HG02943 (cell line): Measurements from ENCODE around the gene HDAC7.

ENCODE experiments used
- ATAC-seq: cut with Tn5 transposase; IDR thresholded peaks from one replicate; pipeline ENCODE4 v1.9.1; 2021; ENCODE audit warnings: mild to moderate bottlenecking, low read depth, moderate library complexity; ENCODE audit not compliant: unreplicated experiment

HDAC7 gene

GRCh38 chr12:47752121-47752520, 67.6 kb downstream of the HDAC7 start:
- ATAC-seq, result no peak

DNA sequence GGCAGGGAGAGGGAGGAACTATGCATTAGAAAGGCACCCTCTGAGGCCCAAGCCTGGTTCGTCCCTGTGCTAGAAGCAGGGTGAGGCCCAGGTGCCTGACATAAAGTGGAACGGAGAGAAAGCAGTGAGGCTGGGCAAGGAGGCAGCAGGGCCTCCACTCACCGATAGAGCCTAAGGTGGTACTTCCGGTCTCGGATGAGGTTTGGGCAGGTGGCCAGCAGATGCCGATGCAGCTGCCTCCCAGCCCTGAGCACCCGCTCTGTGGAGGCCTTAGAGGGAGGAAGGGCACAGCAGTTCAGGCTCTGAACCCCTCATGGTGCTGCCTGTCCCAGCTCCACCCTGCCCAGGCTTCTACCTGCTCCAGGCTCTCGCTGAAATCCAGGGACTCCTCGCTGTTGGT, 68.1 kb downstream of the HDAC7 start:
- no peak for ATAC-seq

DNA sequence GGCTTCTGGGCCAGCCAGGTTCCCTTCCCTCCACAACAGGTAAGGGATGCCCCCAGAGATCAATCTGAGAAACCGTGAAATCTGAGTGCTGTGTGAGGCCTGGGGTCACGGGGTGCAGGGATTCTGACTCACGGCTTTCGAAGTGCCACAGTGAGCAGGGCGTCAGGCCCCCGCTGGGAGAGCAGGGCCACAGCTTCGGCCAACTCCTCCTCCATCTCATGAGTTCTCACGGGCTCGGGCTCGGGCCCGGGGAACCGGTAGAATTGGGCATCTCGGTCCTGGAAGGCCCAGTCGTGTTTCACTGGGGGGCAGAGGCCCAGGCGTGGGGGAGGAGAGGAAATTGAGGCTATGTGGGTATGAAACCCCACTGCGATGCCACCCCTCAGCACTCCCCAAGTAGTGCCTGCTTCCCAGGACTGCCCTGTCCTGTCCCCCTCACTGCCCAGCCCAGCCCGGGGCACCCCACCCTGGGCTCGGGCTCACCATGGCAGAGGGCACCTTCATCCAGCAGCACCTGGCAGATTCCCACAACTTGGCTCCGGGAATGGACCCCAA, 68.7 kb downstream of the HDAC7 start:
- no peak for ATAC-seq

GRCh38 chr12:47750229-47750798, 69.4 kb downstream of the HDAC7 start:
- ATAC-seq, result no peak

GRCh38 chr12:47748899-47749298, 70.8 kb downstream of the HDAC7 start:
- no peak for ATAC-seq

GRCh38 chr12:47748507-47748828, 71.2 kb downstream of the HDAC7 start:
- ATAC-seq, result no peak

GRCh38 chr12:47747596-47748506, 71.9 kb downstream of the HDAC7 start:
- ATAC-seq, result no peak

- no peak for ATAC-seq
Observed at GRCh38 chr12:47747126-47747525, 72.6 kb downstream of the HDAC7 start.

- no peak for ATAC-seq
Observed at GRCh38 chr12:47746523-47746922, 73.2 kb downstream of the HDAC7 start.

- no peak for ATAC-seq
Observed at GRCh38 chr12:47746073-47746472, 73.6 kb downstream of the HDAC7 start.

- no peak for ATAC-seq
Observed at GRCh38 chr12:47745485-47746041, 74.1 kb downstream of the HDAC7 start.

DNA sequence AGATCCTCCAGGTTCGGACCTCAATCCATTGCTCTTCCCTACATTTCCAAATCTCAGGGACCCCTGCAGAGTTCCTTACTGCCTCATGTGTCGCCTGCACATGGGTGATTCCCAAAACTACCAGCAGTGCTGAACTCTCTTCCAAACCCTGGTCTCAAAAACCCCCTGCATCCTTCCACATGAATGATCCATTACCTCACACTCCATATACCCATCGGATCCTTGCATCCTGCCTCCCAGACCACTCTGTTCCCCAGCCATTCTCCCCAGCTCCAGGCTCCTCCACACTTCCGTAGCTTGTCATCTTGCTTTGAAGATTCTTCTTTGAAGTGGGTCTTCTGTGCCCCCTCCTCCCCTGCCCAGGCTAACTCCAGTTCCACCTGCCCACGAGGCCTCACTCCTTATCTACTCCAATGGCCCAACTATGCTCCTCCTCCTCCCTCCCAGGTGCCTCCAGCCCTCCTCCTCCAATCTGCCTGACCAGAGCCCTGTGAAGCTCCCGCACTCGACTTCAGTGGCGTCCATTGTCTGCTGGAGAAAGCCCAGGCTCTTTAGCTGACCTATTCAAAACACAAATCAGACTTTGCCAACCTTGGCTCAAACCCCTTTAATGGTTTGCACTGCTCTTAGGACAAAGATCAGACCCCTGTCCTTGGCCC, 74.8 kb downstream of the HDAC7 start:
- no peak for ATAC-seq

DNA sequence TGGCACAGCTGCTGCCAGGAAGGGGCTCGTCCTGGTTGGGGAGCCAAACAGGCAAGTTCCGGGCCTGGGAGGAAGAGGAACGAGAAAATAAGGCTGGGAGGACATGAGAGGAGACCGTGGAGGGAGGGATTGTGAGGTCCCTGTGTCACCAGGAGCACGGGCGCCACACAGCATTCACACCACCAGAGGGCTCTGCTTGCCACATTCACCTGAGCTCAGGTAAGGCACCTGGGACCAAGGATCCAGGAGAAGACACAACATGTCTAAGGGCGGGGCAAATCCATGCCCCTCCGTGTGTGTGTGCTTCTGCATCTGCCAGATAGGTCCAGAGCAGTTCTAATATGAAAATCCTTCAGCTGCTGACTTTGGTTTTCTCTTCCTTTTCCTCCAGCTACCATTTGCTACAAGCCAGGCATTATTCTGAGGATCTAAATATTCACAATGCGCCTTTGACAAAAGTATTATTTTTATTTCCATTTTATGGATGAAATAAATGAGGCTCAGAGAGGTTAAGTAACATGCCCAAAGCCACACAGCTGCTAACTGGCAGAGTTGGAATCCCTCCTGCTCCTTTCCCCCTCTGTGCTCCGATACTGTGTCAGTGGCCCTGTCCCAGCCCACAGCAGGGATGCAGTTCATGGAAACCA, 75.6 kb downstream of the HDAC7 start:
- no peak for ATAC-seq

- ATAC-seq, result no peak
Observed at GRCh38 chr12:47743311-47743860, 76.3 kb downstream of the HDAC7 start.

GRCh38 chr12:47742253-47742825, 77.4 kb downstream of the HDAC7 start:
- no peak for ATAC-seq

DNA sequence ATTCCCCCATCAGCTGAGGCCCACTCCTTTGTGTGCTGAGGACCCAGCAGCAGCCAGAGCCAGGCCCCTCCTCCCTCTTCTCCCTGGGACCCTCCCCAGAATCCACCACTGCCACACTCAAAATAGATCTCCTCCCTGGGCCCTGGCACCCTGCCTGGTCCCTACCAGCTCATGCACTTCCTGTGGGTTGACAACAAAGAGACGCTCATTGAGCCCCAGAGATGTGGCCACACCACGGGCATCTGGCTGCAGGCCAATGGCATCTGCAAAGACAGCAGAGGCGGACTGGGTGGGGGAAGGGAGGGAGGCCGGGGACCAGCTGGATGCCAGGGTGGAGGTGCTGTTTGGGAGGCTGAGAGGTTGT, 78.4 kb downstream of the HDAC7 start:
- no peak for ATAC-seq

DNA sequence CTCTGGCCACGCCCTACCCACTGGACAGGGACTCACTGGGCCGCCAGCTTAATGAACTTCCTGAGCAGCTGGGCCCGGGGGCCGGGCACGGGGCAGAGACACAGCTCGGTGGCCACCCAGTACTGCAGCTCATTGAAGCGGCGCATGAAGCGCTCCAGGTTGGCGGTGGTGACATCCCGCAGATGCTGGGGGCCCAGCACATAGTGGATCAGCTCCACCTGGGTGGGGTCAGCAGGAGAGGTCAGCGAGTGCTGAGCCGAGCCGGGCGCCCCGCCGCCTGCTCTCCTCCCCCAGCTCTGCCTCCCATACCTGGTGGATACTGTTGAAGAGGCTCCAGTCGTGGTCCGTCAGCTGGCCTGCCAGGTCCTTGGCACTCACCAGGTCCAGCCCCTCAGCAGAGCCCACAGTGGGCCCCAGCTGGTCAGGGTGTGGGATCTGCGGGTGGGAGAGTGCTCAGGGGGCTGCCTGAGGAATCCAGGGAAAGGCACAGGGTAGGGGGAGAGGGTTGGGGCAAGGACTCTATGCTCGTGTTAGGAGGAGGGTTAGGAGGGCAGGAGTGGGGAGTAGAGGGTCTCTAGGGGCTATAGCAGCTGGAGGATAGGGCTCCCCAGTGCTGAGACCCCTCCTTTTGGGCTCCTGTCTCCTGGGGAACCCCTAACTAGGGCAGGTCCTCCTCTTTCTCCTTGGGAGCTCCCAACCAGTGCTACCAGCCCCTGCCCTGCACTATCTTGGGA, 78.9 kb downstream of the HDAC7 start:
- peak; percentile 47 for ATAC-seq

DNA sequence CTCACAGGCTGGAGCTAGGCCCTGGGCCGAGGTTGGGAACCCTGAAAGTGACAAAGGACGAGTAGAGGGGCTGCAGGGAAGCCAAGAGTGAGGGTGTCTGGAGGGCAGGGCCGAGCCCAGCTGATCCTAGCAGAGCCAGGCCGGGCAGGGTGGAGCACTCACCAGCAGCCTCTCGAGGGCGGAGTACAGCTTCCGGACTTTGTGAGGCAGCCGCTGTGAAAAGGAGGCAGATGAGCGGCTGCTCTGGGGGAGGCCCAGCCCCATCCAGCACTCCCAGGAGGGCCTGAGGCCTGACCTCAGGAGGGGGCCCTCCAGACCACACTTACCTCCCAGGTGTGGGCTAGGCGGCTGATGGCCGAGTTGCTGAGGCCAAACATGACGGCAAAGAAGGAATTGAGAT, 79.7 kb downstream of the HDAC7 start:
- peak; percentile 56 for ATAC-seq

- ATAC-seq, result no peak
Observed at GRCh38 chr12:47739297-47739696, 80.4 kb downstream of the HDAC7 start.
